GM13977 (cell line): ENCODE measurements around the gene CD74.

Experiments
- DNase-seq: peaks from one replicate; pipeline ENCODE4 v3.0.0; 2012; ENCODE audit warnings: low spot score
- in situ Hi-C: fragments of 300-500 bp; cut with MboI; formaldehyde crosslinking; loops from one replicate; pipeline ENCODE4 v1.12.0; 2022; ENCODE audit warnings: low sequenced_read_pairs, low pct_unique_long_range_greater_than_20kb, mixed read lengths, inconsistent platforms; ENCODE audit not compliant: unreplicated experiment
- TF ChIP-seq, protein P1 (sequence below): IDR thresholded peaks from 2 replicates; pipeline ENCODE4 v1.5.1; 2012; ENCODE audit warnings: mild to moderate bottlenecking, control low read depth; ENCODE audit not compliant: insufficient read depth; ENCODE audit errors: extremely low read depth, missing control alignments

The CD74 gene

GRCh38 chr5:150358261-150359095 is 54.2 kb downstream of the CD74 start:
- in situ Hi-C loops = no loop called here
- TF ChIP-seq, protein P1, sequence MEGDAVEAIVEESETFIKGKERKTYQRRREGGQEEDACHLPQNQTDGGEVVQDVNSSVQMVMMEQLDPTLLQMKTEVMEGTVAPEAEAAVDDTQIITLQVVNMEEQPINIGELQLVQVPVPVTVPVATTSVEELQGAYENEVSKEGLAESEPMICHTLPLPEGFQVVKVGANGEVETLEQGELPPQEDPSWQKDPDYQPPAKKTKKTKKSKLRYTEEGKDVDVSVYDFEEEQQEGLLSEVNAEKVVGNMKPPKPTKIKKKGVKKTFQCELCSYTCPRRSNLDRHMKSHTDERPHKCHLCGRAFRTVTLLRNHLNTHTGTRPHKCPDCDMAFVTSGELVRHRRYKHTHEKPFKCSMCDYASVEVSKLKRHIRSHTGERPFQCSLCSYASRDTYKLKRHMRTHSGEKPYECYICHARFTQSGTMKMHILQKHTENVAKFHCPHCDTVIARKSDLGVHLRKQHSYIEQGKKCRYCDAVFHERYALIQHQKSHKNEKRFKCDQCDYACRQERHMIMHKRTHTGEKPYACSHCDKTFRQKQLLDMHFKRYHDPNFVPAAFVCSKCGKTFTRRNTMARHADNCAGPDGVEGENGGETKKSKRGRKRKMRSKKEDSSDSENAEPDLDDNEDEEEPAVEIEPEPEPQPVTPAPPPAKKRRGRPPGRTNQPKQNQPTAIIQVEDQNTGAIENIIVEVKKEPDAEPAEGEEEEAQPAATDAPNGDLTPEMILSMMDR = no peak
- DNase-seq = no peak

DNA sequence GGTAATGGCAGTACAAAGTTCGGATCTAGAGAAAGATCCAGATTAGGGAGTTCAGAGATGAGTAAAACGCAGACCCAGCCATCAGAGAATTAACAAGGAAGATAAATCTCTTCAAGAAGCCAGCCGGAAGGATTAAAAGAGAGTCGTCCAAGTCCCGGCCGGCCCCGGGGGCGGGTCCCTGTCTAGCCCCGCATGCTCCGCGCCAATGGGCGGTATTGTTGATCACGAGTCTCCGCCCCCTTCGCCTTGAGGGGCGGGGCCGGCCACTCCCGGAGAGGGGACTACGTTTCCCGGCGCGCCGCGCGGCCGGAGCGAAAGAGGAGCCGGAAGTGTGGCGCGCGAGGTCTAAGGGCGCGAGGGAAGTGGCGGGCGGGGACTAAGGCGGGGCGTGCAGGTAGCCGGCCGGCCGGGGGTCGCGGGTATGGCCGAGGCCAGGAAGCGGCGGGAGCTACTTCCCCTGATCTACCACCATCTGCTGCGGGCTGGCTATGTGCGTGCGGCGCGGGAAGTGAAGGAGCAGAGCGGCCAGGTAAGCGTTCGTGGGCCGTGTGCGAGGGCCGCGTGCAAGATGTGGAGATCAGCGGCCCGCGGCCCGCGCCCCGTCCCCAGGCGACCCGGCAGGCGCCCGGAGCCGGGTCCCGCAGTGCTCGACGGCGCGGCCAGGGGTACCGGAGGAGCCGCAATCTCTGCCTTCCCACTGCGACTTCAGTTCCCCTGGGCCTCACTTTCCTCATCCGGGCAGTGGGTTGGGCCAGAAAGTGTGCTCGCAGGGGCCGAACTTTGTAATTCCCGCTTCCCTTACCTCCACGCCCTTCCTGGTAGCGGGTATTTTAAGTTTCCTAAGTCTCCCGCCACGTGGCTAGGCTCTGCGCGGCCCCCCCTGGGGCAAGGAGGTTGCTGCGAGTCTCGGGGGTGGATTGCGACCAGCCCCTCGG is 55.1 kb downstream of the CD74 start, which contains the start of gene TCOF1:
TCOF1 (plus strand) TSS at position 372 of the 935 bp plus-strand sequence; CDS start at position 422, 50 bp downstream.
- in situ Hi-C loops = no loop called here
- peak; percentile 96 for DNase-seq
- TF ChIP-seq, protein P1 = no peak

- in situ Hi-C loops = no loop called here
- DNase-seq = no peak
- TF ChIP-seq, protein P1 = no peak
Observed at GRCh38 chr5:150356575-150357294, 56.0 kb downstream of the CD74 start.

GRCh38 chr5:150355791-150356190 is 56.9 kb downstream of the CD74 start:
- in situ Hi-C loops = no loop called here
- TF ChIP-seq, protein P1 = no peak
- no peak for DNase-seq

DNA sequence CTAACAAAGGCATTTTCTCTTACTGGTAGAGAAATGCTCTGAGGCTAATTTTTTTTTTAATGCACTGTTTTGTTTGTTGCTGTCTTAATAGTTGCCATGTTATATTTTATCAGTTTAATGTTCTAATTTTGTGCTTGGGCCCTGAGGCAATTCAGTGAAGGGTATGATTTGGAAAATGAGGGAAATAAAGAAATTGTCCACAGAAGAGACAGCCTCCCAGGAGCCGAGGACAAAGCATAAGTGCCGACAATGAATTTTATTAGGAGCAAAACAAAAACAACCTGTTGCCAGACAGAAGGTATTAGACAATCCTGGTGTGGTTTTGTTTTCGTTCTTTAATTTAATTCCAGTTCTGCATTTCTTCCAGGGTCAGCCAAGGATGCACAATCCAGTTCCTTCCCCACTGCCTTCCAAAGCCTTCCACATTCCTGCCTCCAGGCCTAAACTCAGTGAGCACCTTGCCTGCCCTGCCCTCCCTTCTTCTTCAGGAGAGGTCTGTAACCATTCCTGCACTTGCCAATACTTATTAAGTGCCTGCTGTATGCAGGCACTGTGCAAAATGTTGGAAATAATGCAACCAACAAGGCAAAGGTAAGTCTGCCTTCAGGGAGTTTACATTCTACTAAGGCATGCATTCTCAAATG is 59.6 kb downstream of the CD74 start:
- no peak for DNase-seq

More for the DNA sequence above, 59.6 kb downstream of the CD74 start:
- in situ Hi-C loops = no loop called here
- TF ChIP-seq, protein P1 = no peak
